GM19193 (cell line): ENCODE measurements around the gene MLXIPL.

Source experiments
- POLR2A ChIP-seq: IDR thresholded peaks from 4 replicates; pipeline ENCODE4 v1.6.1; 2011; ENCODE audit not compliant: insufficient read depth, insufficient read length; ENCODE audit errors: extremely low read depth

Gene MLXIPL

GRCh38 chr7:73602721-73603651, 21.3 kb downstream of the MLXIPL start:
- no peak for TF ChIP-seq POLR2A

DNA sequence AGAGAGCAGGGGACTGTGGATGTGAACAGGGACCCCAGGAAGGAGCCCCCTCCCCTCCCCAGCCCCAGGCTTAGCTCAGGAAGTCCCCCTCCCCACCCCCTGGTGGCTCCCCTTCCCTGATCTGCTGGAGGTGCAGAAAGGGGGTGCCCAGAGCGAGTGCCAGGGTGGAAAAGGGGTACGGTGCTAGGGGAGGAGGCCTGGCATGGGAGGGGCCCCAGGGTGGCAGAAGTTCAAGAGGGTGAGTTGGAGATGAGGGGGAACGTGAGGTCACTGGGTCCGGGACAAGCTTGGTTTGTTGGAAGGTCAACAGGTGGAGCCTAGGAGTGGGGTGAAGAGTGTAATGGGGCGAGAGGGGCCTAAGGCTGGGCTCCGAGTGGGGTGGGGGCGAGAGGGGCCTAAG, 24.4 kb downstream of the MLXIPL start:
- no peak for TF ChIP-seq POLR2A

DNA sequence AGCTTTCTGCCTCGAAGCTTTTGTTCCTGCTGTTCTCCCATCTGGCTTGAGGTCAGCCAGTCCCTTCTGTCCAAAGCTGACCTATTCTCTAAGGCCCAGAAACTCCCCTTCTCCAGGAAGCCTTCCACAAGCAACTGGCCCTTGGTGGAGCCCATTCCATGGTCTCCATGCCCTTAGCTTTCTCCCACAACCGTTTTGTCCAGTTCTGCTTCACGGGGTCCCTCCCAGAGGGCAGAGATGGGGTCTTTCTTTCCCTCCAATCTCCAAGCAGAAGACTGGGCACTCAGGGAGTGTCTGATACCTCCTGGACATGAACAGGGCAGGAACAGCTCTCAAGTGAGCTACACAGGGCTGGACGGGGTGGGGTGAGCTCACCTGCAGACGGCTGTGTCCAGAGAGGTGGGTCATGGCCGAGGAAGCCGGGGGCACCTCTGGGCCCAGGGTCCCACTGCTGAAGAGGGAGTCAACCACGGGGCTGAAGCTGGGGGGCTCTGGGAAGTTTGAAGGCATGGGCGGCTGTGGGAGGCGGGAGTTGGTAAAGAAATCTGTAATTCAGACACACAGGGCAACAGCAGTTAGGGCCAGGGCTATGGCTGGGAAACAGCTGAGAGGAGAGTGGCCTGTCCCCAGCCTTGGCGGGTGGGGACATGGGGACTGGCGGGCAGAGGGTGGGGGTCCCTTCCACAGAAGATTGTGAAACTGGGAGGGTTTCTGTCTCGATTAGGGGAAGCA, 25.0 kb downstream of the MLXIPL start:
- TF ChIP-seq POLR2A = no peak

DNA sequence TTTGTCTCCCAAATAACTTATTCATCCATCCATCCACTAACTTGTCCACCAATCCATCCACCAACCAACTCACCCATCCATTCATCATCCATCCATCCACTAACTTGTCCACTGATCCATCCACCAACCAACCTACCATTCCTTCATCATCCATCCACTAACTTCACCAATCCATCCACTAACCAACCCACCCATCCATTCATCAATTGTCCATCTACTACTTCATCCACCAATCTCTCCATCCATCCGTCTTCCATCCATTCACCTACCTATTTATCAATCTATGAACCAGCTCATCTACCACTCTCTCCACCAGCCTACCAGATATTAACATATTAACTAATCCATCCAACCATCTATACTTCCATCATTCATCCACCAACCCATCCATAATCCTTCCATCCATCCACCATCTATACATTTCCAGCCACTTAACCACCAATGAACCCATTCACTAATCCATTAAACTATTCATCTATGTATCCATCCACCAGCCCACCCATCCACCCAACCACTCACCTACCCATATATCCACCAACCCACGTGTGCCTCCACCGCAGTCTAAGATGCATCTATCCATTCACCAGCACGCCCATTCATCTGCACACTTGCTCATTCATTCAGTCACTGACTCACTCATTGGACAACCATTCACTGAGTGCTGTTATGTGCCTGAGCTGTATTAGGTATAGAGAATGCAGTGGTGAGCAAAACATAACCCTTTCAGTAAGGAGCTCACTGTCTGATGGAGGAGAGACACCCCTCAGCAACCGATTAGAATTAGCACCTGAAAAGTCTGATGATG, 26.1 kb downstream of the MLXIPL start:
- no peak for TF ChIP-seq POLR2A

DNA sequence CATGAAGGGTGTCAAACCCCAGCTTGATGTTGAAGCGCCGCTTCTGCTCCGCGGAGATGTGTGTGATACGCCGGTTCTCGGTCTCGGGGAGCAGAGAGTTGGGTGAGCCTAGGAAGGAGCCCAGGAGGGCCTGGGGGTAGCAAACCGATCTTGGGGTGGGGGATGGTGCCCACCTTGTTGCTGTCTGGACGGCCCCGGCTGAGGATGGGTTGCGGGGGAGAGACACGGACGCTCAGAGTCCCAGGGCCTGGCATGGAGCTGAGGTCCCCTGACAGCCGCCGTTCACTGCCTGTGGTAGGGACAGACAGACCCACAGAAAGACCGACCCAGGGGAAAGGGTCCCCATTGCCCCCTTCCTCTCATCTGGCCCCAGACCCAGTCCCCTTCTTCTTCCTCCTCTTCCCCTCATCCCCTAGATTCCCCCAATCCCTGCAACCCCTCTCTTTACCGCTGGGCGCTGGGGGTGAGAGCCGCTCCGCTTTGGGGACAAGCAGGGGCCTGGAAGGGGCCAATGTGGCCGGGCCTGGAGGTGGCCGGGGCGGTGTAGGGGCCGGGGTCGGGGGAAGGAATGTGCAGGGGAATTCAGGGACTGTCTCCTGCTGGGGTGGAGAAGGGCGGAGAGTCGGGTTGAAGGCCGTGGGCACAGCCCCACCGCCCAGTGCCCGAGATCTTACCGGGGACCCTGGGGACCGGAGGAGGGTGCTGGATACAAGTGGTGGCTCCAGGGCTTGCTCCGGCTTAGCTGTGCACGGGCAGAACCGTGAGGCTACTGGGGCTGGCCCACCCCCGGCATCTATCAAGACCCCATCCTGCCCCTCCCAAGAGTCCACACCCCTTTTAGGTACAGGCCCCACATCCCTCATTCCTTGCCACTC, 27.9 kb downstream of the MLXIPL start:
- TF ChIP-seq POLR2A = no peak

DNA sequence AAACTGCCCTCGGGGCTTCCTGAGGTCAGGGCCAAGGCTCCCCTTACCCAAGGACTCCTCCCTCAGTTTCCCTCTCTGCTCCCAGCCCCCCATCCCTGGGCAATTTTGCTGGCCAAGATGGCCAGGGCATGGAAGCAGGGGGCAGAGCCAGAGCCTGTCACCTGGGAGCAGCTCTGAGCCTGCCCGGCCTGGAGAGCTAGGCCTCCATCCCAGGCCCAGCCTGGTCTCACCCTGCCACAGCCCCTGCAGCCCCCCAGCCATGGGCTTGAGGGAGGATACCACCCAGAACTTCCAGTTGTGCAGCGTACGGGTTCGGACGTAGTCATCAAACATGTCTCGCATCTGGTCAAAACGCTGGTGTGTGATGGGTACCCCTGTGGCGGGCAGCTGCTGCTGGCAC, 29.0 kb downstream of the MLXIPL start:
- TF ChIP-seq POLR2A = no peak

- TF ChIP-seq POLR2A = no peak
Measured at GRCh38 chr7:73593207-73594045, 30.9 kb downstream of the MLXIPL start.

GRCh38 chr7:73586911-73587310, 37.4 kb downstream of the MLXIPL start:
- no peak for TF ChIP-seq POLR2A

GRCh38 chr7:73585196-73585595, 39.1 kb downstream of the MLXIPL start:
- no peak for TF ChIP-seq POLR2A

DNA sequence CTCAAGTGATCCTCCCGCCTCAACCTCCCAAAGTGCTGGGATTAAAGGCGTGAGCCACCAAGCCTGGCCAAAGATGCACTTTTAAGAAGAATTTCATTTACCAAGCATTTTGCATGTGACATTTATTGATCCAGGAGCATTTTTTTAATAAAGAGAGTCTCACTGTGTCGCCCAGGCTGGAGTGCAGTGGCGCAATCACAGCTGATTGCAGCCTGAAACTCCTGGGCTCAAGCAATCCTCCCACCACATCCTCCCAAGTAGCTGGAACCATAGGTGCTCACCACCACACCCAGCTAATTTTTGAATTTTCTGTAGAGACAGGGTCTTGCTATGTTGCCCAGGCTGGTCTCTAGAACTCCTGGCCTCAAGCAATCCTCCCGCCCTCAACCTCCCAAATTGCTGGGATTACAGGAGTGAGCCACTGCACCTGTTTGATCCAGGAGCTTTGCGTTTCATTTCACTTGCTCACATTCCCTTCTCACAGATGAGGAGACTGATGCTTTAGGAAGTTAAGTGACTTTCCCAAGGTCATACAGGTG, 41.6 kb downstream of the MLXIPL start:
- no peak for TF ChIP-seq POLR2A

- peak; percentile 98 for TF ChIP-seq POLR2A
Measured at GRCh38 chr7:73578342-73579128, 45.8 kb downstream of the MLXIPL start, which contains the start of gene TBL2. Gene TBL2 (minus strand): TSS chr7:73578579. CDS start chr7:73578549, 30 bp downstream.

- no peak for TF ChIP-seq POLR2A
Measured at GRCh38 chr7:73577627-73578341, 46.5 kb downstream of the MLXIPL start.

- no peak for TF ChIP-seq POLR2A
Measured at GRCh38 chr7:73573791-73574190, 50.5 kb downstream of the MLXIPL start.
